ENCODE measurements around the gene RANBP10.

RANBP10 gene

DNA sequence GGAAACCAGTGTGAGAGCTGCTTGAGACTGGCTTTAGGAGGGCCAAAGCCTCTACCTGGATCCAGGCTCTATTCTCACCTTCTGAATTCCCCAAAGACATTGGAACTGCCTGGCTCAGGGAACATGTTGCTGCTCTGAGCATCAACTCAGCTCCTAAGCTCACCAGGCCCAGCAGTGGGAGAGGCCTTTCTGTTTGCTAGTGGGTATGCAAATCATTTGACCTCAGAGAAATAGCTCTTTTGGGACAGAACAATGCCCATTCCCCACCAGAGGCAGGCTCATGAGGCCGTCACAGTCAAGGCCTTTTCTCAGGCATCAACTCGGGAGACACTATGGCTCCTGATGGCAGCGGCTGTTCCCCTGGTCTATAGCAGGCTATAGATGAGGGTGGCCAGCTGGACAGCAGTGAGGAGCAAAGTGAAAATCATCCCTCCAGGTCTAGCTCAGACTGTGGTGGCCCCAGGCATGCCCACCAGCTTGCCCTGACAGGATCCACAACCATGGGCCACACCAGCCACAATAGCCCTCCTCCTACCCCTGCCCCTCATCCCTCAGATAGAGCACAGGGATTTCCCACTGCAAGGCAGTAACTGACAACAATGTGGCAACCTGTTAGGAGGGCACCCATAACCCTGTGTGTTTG, 56.8 kb downstream of the RANBP10 start:
- POLR2A ChIA-PET: no interaction called here
- DNase-seq (ENCODE audit: extremely low spot score): no peak
- TF ChIP-seq, protein P1, sequence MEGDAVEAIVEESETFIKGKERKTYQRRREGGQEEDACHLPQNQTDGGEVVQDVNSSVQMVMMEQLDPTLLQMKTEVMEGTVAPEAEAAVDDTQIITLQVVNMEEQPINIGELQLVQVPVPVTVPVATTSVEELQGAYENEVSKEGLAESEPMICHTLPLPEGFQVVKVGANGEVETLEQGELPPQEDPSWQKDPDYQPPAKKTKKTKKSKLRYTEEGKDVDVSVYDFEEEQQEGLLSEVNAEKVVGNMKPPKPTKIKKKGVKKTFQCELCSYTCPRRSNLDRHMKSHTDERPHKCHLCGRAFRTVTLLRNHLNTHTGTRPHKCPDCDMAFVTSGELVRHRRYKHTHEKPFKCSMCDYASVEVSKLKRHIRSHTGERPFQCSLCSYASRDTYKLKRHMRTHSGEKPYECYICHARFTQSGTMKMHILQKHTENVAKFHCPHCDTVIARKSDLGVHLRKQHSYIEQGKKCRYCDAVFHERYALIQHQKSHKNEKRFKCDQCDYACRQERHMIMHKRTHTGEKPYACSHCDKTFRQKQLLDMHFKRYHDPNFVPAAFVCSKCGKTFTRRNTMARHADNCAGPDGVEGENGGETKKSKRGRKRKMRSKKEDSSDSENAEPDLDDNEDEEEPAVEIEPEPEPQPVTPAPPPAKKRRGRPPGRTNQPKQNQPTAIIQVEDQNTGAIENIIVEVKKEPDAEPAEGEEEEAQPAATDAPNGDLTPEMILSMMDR (IDR thresholded peaks at IDR 0.05; ENCODE audit: control extremely low read depth, extremely low read depth, low read depth, missing control alignments): no peak
- CTCF ChIA-PET: interaction anchor here (1.0 to 2.5 kb wide), 4 partner anchors 12 to 67 kb away, joined by 3 to 8 read pairs (median 4); no protein-coding TSS in a partner anchor

GRCh38 chr16:67748834-67749233, 57.5 kb downstream of the RANBP10 start:
- no peak for DNase-seq (ENCODE audit: extremely low spot score)
- ChIA-PET POLR2A (no interaction called here), CTCF (interaction anchor here (1.0 to 2.5 kb wide), 3 partner anchors 13 to 67 kb away, joined by 3 to 8 read pairs (median 4); no protein-coding TSS in a partner anchor)
- TF ChIP-seq, protein P1 (IDR thresholded peaks at IDR 0.05; ENCODE audit: control extremely low read depth, extremely low read depth, low read depth, missing control alignments): no peak

- no peak for DNase-seq (ENCODE audit: extremely low spot score)
- ChIA-PET POLR2A (no interaction called here), CTCF (interaction anchor here (1.0 kb wide), 1 partner anchor 70 kb away, joined by 3 read pairs; no protein-coding TSS in a partner anchor)
- TF ChIP-seq, protein P1 (IDR thresholded peaks at IDR 0.05; ENCODE audit: control extremely low read depth, extremely low read depth, low read depth, missing control alignments): no peak
These were observed 59.5 kb downstream of the RANBP10 start for GRCh38 chr16:67746846-67747245.

DNA sequence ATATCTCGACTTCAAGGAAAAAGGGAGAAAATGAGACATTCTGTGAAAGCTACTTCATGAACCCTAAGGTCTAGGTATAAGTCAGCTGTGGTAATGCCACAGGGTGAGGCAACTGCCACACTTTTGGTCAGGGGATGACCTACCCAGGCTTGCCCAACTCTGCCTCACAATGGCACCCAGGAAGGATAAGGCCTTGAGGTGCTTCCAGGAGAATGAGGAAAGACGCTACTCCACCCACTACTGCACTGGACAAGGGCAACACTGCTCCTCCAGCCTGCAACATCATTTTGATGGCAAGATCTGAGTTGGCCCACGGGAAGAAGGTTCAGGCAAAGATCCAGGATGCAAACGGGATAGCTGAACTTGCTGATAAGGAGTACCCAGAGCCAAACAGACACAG, 65.2 kb downstream of the RANBP10 start:
- TF ChIP-seq, protein P1 (IDR thresholded peaks at IDR 0.05; ENCODE audit: control extremely low read depth, extremely low read depth, low read depth, missing control alignments): no peak
- CTCF ChIA-PET: interaction anchor here (1.7 kb wide), 1 partner anchor 19 kb away, joined by 3 read pairs; no protein-coding TSS in a partner anchor
- no peak for DNase-seq (ENCODE audit: extremely low spot score)
- POLR2A ChIA-PET: no interaction called here

DNA sequence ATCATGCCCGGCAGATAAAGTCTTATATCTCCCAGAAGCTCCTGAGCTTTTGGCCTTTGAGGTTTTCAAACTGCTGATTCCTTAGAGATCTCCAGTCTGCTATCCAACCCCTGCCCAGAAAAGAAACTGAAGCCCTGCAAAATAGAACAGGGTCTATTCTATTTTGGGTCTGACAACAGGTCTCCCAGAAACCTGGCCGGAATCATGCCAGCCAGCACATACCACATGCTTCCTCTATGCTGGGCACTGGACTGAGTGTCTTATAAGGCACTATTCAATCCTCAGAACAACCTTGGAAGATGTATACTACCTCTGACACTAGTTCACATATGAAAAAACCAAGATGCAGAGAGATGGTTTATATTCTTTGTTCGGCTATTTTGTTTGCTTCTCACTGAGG, 66.0 kb downstream of the RANBP10 start:
- POLR2A ChIA-PET: no interaction called here
- TF ChIP-seq, protein P1 (IDR thresholded peaks at IDR 0.05; ENCODE audit: control extremely low read depth, extremely low read depth, low read depth, missing control alignments): no peak
- CTCF ChIA-PET: no interaction called here
- DNase-seq (ENCODE audit: extremely low spot score): no peak

- TF ChIP-seq, protein P1 (IDR thresholded peaks at IDR 0.05; ENCODE audit: control extremely low read depth, extremely low read depth, low read depth, missing control alignments): no peak
- ChIA-PET CTCF (no interaction called here), POLR2A (no interaction called here)
- no peak for DNase-seq (ENCODE audit: extremely low spot score)
These were observed 69.5 kb downstream of the RANBP10 start for GRCh38 chr16:67736858-67737257.

Data from GM10248 (cell line).